ENCODE results near the gene LSM14B. TPM values are rescaled to one million over a fixed set of nuclear protein-coding genes. Genes with fewer than 3 reads are reported as not detected.

Gene LSM14B
- polyA plus RNA-seq, 3 donors: 55.5 to 63.9 (median 57.6) TPM

DNA sequence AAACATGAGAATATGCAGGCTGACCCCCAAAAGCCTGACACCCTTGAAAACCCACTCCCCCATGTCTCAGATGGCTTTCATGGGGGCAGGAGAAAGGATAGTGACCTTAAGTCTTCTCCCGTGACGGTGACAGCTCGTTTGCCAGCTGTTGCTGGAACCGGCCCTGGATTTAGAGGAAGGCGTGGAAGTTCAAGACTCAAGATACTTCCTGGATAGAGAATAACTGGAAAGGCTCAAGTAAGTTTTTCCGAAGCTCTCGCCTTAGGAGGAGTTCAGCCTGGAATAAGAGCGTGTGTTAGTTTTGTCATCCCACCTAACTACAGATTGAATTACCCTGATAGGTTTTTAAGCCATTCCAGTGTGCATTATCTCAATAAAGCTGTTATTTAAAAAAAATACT is 49.0 kb downstream of the LSM14B start:
- no peak for DNase-seq (ENCODE audit: extremely low read depth in 1 of 11, low read depth in 9 of 11, low spot score in 4 of 11)

DNA sequence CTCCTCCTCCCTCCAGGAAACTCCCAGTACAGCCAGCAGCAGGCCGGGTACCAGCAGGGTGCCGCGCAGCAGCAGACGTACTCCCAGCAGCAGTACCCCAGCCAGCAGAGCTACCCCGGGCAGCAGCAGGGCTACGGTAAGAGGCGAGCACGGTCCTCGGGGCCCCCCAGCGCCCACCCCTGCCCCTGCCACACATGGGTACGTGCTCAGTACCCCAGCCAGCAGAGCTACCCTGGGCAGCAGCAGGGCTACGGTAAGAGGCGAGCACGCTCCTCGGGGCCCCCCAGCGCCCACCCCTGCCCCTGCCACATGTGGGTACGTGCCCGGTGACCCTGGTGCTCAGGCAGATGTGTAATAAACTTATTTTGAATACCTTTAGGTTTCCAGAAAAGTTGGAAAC is 50.4 kb downstream of the LSM14B start:
- no peak for DNase-seq (ENCODE audit: extremely low read depth in 1 of 11, low read depth in 9 of 11, low spot score in 4 of 11)

DNA sequence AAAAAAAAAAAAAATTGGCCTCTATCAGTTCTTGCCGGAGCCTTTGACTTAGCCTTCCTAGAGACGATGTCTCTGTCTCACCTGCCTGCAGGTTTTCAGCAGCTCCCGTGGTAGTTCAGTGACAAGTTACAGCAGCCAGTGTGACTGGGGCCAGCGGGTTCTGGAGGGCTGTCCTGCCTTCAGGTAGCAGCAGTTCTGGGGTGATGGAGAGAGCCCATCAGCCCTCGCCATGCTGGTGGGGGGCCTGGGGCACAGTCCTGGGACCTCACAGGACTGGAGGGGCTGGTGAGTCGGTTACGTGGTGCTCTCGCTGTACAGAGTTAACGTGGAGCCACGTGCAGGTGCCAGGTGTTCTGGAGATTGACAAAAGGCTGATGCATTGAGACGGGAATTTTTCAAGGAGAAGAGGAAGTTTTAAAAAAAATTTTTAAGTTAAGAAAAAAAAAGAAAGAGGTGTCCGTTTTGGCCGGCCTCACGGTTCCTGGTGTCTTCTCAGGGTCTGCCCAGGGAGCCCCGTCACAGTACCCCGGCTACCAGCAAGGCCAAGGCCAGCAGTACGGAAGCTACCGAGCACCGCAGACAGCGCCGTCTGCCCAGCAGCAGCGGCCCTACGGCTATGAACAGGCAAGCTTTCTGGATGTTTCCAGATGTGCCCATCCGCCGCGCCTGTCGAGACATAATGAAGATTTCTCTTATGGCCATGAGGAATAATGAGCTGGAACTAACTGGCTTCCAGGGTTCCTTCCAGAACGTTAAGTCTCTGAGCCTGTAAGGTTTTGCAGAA is 51.9 kb downstream of the LSM14B start:
- DNase-seq (ENCODE audit: extremely low read depth in 1 of 11, low read depth in 9 of 11, low spot score in 4 of 11): no peak

DNA sequence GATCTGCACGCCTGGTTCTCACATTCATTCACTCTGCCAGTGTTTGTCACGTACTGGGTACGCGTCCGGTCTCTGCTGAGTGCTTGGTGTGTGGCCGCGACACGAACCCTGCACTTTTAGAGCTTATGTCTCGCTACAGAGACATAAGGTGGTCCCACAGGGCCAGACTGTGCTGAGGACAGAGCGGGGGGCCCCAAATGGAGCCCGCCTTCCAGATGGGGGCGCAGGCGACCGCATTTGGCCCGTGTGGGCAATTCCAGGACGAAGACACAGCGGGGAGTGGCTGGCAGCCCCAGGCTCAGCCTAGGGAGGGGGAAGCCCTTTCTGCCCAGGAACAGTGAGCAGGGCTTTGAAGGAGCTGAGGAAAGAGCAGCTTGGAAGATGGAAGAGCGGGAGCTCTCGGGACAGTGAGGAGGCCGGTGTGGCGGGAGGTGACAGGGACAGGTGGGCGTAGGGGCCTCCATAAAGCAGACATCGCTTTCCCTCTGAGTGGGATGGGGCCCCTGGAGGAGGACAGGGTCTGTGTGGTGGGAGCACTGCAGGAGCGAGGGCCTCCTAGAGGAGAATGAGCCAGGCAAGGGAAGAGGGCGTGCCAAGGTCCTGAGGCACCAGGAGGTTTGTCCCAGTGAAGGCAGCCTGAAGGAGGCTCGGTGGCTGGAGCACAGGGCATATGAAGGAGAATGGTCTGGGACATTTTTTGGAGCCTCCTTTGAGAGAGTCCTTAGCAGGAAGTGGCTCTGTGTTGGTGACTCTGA is 52.8 kb downstream of the LSM14B start:
- no peak for DNase-seq (ENCODE audit: extremely low read depth in 1 of 11, low read depth in 9 of 11, low spot score in 4 of 11)

DNA sequence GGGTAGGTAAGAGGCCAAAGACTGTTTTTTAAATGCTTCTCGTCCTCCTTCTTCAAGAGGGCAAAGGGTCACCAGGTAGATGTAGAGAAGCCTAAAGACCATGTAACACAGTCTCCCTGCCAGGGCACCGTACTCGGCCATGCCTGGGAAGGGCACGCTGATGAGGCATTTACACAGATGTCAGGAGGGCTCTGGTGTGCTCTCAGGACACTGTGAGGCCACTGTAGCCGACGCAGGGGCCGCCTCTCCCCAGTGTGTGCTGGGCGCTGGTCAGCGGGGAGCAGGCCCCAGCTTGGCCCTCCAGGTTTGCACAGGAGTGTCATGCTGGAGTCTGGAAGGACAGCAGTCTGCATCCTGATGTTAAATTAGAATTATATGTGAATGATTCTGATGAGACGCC is 53.4 kb downstream of the LSM14B start:
- no peak for DNase-seq (ENCODE audit: extremely low read depth in 1 of 11, low read depth in 9 of 11, low spot score in 4 of 11)

DNA sequence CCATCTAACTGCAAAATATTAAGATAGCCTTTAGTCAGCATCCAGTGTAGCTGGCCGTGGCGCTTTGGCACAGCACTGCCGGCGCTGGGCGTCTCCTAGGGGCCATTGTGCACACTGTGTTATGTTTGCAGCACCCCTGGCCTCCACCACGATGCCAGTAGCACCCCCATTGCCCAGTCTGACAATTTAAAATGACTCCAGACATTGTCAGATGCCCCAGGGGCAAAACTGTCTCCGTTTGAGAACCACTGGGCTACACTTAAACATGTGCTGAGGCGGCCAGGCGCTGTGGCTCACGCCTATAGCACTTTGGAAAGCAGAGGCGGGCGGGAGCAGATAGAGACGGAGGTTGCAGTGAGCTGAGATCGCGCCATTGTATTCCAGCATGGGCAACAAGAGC is 54.6 kb downstream of the LSM14B start:
- DNase-seq (ENCODE audit: extremely low read depth in 1 of 11, low read depth in 9 of 11, low spot score in 4 of 11): no peak

DNA sequence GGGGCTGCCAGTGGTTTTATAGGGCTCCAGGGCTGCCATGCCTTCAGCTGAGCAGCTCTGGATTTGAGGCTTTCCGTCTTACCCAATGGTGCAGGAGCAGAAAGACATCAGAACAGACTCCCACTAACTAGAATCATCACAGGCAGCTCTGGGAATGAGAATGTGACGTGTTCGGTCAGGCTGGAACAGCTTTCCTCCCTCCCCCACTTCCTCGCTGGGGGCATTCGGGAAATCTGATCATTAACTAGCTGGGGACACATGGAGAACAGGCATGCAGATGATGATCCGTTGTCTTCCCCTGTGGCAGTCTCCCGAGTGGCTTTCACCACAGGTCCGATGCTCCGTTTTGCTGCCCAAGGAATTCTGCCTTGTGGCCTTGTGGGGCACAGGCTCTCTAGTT is 55.0 kb downstream of the LSM14B start:
- peak in 1 of 11 donors; percentile 37 for DNase-seq (ENCODE audit: extremely low read depth in 1 of 11, low read depth in 9 of 11, low spot score in 4 of 11)

DNA sequence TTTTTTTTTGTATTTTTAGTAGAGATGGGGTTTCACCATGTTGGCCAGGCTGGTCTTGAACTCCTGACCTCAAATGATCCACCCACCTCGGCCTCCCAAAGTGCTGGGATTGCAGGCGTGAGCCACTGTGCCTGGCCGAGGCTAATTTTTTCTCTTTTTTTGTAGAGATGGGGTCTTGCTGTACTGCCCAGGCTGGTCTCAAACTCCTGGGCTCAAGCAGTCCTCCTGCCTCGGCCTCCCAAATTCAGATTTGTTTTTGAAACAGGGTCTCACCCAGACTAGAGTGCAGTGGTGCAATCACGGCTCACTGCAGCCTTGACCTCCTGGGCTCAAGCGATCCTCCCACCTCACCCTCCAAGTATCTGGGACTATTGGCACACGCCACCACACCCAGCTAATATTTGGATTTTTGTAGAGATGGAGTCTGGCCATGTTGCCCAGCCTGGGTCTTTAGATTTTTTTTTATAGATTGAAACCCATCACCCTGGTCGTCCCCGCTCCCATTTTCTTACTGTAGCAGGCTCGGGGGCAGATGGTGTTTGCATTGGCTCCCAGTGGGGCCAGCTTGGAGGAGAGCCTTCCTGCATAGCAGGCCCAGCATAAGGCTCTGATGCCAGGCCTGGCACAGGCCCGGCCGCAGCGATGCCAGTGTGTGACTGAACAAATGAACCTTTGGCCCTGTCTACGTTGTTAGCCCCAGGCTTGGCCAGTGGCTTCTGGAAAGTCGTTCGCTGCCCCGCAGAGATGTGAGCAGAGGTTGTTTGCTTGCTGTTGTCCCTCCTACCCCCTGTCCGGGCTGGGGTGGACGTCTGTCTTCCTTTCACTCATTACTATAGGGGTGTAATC is 56.3 kb downstream of the LSM14B start:
- no peak for DNase-seq (ENCODE audit: extremely low read depth in 1 of 11, low read depth in 9 of 11, low spot score in 4 of 11)

DNA sequence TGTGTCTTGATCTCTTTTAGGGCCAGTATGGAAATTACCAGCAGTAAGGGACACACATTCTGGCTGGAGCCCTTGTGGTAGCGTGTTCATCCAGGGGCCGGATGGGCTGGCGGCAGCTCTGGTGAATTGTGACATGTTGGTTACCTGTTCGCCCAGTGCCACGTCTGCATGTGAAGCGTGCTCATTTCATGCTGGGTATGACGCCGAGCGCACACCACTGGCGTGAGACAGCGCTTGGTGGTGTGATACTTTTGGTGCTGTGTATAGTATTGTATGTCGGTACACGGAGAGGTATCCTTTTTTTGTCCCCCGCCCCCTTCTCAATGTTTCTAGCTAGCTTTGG is 56.9 kb downstream of the LSM14B start:
- DNase-seq (ENCODE audit: extremely low read depth in 1 of 11, low read depth in 9 of 11, low spot score in 4 of 11): no peak

DNA sequence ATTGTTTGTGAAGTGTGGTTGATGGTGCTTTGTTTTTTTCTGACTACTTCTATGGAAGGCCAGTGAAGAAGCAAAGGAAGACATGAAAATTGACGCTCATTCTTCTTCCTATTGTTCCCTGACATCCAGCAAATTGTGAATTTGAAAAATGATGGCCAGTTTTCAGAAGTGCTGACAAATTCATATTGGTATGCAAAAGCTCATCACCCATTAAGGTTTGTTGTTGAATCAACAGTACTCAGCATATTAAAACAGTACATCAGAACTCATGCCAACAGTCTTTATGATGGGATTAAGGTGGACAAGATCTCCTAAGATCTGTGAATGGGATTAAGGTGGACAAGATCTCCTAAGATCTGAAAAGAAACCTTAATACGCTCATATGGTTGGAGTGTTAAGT is 59.5 kb downstream of the LSM14B start:
- no peak for DNase-seq (ENCODE audit: extremely low read depth in 1 of 11, low read depth in 9 of 11, low spot score in 4 of 11)

DNA sequence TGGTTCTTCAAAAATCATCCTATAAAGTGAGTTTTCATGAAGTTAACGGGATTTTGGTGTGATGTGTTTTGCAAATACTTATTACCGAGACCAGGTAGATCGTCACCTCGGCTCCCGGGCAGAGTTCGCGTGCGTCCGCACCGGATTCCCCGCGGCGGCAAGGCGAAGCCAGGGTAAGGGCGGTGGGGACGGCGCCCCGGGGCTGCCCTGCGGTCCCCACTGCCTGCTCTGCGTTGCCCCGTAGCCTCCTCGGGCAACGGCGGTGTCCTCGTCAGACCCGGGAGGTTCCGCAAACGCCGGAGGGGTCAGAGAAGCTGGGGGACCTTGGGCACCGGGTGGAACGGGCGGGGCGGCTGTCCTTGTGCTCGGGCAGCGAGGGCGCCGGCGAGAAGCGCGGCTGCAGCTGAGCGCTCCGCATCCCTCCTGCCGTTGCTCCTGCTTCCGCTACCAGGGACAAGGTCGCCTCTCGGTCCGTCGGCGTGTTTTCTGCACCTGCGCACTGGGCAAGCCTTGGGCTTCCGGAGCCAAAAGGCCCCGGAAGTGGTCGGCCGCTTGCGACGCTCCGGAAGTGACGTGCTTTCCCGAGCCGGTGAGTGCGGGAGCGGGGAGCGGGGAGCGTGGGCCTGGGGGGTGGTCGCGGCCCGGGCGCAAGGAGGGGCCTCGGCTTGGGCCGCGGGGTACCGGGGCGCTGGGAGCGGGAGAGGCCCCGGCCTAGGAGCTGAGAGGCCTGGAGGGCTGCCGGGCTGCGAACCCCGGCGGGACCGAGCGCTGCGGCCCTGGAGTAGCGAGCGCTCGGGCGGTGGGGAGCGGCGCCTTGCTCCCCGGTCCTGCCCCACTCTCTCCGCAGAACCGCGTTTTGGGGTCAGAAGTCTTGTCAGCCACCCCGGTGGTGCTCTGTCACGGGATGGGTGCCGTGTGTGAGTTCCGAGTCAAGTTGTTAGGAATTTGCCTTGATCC is 60.5 kb downstream of the LSM14B start, which contains the start of gene MTG2:
MTG2 (plus strand) TSS at position 560 of the 957 bp plus-strand sequence. CDS start 10,393 bp downstream, outside the sequence.
- DNase-seq (ENCODE audit: extremely low read depth in 1 of 11, low read depth in 9 of 11, low spot score in 4 of 11): peak; percentile 86 to 96 (median 93)

DNA sequence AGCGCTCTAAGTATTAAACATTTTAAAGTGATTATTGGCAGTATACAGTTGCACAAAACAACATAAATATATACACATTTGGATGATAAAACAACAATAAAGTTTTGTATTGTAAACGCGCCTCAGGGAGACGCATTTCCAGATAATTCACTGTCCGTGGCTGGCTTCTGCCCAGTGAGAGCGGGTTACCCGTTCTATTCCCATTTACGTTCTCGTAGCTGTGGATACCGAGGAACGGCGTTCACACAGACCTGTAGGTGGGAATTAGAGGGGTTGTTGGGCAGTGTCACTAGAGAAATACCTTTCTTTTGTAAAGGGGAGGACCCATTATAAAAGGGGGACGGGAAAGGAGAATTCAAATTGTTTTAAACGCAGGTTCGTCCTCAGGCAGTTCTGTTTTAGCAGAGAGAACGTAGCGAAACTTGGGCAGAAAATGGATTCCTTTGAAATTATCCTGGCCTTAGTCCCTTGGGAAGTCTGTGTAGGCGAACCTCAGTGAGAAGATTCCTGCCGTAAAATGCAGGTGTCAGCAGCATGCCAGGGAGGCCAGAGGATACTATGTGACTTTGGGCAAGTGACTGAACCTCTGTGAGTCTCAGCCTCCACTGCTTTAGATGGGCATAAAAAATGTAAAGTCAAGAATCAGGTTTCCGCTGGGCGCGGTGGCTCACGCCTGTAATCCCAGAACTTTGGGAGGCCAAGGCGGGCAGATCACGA is 61.3 kb downstream of the LSM14B start:
- DNase-seq (ENCODE audit: extremely low read depth in 1 of 11, low read depth in 9 of 11, low spot score in 4 of 11): no peak

Other genes with a start within 250 kb of the LSM14B start
- gene TAF4, start 56.6 kb upstream of the LSM14B start, polyA plus RNA-seq (ENCODE audit: insufficient read length in 3 of 3): 10 to 100 TPM; 18.0 to 20.1 (median 18.3) TPM
- 100 to 1,000 TPM; 185 to 211 (median 193) TPM for gene PSMA7, start 20.9 kb downstream of the LSM14B start, polyA plus RNA-seq (ENCODE audit: insufficient read length in 3 of 3)
- gene SS18L1, start 21.3 kb downstream of the LSM14B start, polyA plus RNA-seq (ENCODE audit: insufficient read length in 3 of 3): 10 to 100 TPM; 18.6 to 25.7 (median 19.7) TPM
- 10 to 100 TPM; 30.2 to 43.5 (median 34.2) TPM for gene MTG2, start 60.6 kb downstream of the LSM14B start, polyA plus RNA-seq (ENCODE audit: insufficient read length in 3 of 3)
- under 1 TPM in 1 of 3 donors, not detected in 2; 0.06 TPM for gene HRH3, start 97.8 kb downstream of the LSM14B start, polyA plus RNA-seq (ENCODE audit: insufficient read length in 3 of 3)
- gene OSBPL2, start 116.0 kb downstream of the LSM14B start, polyA plus RNA-seq (ENCODE audit: insufficient read length in 3 of 3): 10 to 100 TPM; 30.2 to 44.5 (median 30.8) TPM
- gene ADRM1, start 180.5 kb downstream of the LSM14B start, polyA plus RNA-seq (ENCODE audit: insufficient read length in 3 of 3): 10 to 100 TPM; 36.5 to 62.0 (median 54.2) TPM
- gene LAMA5, start 244.8 kb downstream of the LSM14B start, polyA plus RNA-seq (ENCODE audit: insufficient read length in 3 of 3): 100 to 1,000 TPM; 101 to 184 (median 167) TPM

Data from renal cortex interstitium (tissue), 11 donors.